Fibroblast of peridontal ligament (primary cell): ENCODE measurements around the gene CMIP.
A peak's percentile ranks its signal among the peaks of the same experiment; 100 is the strongest.

Experiments used
- DNase-seq: peaks from one replicate; pipeline ENCODE4 v3.0.0-alpha.2; 2010; ENCODE audit errors: extremely low read depth

The CMIP gene

DNA sequence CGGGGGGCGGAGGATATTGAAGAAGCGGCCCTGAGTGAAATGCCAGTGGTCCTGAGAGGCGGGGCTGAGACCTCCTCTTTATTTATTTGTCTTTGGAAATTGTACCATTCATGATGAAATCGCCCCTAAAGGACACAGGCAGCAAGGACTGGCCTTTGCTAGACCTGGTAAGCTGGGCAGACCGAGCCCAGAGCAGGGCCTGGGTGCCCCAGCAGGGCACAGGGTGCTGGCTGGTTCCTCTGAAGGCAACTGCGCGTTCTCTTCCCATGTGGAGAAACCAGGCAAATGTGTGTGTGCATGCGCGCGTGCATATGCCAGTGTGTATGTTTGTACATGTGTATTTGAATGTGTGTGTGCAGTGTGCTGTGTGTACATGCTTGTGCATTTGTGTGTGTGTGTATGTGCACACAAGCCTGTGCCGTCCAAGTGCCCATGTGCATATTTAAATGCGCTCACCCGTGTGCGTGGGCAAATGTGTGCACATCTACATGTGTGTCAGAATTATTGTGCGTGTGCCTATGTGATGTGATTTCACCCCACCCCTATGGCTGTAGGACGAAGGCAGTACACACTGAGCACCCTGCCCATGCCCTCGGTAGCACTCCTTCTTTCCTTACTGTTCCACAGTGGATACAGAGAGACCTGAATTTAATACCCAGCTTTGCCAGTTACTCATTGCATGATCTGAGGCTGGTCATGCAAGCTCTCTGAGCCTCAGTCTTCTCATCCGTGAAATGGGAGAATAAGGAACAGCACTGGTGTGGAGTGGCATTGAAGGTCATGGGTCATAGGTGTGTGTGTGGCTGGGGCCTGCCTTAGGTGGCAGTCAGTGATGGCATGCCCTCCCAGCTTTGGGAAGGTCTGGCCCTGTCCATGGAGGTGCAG is 105.2 kb downstream of the CMIP start:
- no peak for DNase-seq

DNA sequence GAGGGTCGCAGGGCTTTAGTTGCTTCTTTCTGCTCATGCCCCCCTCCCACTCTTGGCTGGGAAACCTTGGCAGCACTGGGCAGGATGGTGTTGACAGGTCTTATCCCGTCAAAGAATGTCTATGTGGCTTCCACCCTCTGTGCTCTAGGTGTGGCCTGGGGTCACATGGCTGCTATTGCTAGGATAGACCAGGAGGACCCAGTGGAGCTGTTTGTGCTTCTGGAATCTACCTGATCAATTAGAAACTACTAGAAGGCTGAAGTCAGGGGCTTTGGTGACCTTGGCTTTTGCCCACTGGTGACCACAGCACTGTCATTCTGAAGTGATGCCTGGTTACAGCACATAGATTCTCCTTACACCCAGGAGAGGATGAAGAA is 105.8 kb downstream of the CMIP start:
- DNase-seq = no peak

DNA sequence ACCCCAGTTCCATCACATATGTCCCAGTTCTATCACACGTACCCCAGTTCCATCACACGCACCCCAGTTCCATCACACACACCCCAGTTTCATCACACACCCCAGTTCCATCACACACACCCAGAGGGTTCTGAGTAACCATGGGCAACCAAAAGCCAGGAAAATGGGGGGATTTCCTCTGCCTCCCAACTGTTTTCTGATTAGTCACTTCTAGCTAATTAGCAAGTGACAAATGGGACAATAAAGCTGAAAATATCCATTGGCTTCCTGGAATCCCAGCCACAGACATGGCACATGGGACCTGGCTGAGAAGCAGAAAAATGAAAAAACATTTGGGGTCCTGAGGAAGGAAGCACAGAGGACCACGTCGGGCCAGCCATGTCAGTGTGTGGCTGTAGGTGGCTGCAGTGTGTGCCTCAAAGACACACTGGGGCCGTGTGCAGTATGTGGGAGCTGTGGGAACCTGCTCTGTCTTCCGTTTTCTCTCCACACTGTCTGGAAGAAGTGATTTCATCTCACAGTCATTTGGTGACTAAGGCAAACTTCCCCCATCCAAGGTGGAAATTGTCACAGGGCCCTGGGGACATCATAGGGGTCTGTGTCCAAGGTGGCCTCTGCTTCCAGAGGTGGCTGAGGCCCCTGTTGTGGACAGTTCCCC is 106.7 kb downstream of the CMIP start:
- DNase-seq = no peak

DNA sequence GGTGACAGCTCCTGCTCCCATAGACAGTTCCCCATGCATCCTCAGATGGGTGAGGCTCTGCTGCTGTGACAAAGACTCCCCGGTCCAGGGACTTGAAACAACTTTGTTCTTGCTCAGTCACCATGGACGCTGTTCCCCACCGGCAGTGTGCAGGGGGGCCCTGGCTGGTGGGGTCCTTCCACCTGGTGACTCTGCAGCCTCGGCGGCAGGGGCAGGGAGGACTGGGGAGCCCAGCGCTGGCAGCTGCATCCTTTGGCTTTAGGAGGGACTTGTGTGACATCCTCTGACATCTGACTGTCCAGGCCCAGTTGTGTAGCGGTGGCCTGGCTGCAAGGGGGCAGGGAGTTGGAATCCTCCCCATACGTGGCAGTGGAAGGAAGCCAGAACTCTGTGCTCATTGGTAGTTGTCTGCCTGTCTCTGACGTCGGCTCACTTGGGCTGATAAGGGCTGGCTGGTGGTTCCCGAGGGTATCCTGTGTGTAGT is 107.3 kb downstream of the CMIP start:
- no peak for DNase-seq

DNA sequence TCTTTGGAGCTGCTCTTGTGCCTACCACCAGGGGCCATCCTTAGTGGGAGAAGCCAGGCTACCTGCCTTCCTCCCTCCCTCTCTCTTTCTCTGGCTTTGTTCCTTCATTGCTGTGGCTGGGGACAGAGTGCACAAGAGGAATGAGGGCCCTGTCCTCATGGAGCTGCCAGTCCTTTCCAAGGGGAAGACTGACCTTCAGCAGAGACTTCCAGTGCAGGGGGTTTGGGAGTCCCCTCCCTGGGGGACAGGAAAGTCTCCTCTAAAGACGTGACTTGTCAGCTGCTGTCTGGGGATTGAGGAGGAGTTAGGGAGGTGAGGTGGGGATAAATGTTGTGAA is 108.1 kb downstream of the CMIP start:
- no peak for DNase-seq

DNA sequence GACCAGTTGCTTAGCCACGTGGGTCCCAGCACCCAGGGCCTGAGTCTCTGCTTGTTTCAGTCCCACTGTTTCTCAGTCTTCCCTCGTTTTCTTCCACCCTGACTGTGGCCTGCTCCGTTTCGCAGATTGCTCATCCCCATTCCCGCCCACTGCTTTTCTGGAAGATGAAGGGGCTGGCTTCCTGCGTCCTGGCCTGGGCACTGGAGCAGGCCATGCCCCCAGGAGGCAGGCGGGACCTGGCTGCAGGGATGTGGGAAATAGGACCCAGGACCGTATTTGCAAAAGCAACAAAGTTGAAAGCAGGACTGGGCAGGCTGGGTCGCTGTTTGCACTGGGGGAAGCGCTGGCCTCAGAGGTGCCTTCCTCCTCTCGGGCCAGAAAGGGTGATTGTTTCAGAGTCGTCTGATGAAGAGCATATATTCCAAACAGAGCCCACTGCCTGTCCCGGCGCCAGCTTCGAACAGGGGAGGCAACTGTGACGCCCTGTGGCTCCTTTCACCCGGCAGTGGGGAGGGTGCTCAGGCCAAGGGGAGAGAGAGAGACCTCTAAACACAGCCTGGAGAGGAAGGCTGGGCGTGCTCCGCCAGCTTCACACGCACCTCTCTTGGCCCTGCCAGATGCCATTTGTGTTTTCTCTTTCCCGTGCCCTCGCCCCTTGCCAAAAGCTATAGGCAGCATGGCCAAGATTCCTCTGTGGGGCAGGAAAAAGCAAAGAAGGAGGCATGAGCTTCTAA is 108.6 kb downstream of the CMIP start:
- DNase-seq = no peak

DNA sequence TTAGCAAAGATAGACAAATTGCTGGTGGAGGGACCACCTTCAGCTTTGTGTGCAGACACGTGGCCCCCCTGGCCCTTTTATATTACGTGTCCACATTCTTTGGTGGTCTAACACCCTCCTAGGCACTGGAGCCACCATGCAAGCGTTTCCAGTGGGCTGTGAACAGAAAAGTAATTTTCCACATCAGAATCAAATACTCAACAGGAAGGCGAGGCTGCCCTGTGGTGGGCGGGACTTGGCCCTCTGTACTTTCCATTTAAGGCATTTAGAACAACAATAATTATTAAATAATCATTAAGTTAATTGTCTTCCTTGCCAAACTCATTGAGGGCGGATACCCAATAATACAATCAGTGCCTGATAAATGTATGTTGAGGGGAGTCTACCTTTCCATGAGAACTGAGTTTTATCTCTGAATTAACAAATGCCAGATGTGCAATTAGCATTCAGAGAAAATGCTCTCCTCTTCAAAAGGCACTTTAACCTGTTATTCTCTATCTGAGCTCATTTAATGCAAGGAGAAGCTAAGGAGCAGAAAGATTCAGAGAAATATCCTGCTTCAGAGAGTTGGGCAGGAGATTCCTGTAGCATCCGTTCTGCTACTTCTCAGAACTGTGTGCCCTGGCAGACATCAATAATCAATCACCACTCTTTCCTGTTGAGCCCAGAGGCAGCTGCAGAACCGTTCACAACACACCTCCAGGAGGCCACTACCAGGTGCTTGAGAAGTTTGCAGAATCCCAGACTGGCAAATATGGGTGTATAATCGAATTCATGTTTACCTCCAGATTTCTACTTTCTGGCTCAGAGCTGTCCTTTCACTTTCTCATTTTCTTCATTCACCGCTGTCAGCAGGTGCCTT is 109.4 kb downstream of the CMIP start:
- no peak for DNase-seq

DNA sequence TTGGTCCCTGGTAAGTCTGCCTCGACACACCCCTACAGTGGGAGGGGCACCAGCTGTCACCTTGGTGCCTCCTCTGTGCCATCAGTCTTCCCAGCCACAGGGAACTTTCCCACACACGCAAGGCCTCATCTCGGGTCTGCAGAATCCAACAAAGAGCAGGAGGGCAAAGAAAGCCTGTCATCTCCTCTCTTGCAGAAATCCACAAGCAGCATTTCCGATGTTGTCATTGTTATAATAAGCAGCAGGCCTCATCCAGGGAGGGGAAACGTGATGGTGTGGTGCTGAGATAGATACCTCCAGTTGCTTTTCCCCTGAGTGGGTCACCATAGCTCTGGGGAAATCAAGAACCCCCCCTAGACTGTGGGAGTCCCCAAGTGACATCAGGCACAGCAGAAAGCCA is 110.4 kb downstream of the CMIP start:
- DNase-seq = no peak

DNA sequence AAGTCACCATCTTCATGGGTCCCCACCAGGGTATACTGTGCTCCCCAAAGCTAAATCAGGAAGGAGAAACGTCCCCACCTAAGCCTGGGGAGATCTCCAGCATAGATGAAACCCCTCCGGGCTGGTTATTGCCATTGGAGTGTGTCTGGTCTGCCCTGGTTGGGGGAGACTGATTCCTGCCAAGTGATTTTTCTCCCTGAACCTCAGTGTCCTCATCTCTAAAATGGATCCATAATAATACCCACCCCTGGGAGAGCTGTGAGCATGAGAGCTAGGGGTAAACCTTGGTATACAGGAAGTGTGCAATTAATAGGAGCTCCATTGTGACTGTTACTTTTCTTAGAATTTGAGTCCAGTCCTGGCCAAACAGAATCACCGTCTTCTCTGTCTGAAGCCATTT is 111.1 kb downstream of the CMIP start:
- no peak for DNase-seq

DNA sequence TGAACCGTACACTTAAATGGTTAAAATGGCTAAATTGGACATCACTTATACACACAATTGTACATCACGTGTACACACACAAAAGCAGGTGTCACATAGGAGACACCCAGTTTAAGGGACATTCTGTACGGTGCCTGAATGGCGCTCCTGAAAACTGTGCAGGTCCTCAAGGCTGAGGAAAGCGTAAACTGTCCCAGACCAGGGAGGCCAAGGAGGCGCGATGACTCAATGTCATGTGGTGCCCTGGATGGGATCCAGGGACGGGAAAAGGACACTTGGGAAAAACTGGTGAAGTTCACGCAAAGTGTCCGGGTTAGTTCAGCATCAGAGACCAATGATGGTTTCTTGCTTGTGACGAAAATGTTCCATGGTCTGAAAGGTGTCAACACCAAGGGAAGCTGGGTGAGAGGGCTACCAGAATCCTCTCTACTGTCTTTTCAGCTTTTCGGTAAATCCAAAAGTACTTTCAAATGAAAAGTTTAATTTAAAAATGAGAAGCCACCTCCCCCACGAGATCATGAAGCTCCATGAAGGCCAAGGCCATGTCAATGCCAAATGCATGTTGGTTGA is 112.2 kb downstream of the CMIP start:
- DNase-seq = no peak

DNA sequence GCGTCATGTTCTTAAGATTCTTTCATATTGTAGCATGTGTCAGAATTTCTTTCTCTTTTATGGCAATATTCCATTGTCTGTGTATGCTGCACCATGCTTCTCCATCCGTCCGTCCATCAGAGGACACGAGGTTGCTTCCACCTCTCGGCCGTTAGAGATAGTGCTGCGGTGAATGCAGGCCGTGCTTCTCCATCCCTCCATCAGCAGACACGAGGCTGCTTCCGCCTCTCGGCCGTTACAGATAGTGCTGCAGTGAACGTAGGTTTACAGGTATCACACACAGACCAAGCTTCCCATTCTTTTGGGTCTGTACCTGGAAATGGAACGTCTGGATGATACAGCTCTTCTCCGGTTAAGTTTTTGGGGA is 113.5 kb downstream of the CMIP start:
- DNase-seq = no peak

DNA sequence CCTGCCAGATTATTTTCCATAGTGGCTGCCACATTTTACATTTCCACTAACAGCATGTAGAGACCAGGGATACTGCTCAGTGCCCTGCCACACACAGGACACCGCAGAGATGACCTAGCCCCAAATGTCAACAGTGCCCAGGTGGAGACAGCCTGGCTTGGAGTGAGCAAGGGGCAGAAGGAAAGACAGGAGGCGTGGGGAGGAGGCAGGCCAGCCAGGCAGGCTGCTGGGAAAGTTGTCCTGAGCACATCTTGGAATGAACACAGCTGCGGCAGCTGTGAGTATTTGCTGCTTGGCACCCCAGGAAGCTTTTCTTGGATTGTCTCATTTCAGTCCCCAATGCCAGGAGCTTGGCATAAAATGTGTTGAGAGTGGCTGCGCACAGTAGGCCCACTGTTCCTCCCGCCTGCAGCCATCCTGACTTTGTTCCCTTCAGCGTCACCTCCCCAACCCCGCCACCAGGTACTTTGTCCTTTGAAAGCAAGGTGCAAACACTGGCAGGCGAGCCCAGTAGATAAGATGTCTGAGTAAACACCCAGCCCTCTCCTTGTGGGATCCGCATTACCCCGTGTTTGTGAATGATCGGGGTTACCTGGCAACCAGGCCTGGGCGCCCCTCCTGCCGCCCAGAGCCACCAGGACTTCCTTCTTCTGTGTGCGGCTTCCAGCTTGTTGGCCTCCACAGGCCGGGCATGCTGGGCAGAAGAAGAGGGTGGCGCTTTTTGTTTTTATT is 114.0 kb downstream of the CMIP start:
- no peak for DNase-seq

DNA sequence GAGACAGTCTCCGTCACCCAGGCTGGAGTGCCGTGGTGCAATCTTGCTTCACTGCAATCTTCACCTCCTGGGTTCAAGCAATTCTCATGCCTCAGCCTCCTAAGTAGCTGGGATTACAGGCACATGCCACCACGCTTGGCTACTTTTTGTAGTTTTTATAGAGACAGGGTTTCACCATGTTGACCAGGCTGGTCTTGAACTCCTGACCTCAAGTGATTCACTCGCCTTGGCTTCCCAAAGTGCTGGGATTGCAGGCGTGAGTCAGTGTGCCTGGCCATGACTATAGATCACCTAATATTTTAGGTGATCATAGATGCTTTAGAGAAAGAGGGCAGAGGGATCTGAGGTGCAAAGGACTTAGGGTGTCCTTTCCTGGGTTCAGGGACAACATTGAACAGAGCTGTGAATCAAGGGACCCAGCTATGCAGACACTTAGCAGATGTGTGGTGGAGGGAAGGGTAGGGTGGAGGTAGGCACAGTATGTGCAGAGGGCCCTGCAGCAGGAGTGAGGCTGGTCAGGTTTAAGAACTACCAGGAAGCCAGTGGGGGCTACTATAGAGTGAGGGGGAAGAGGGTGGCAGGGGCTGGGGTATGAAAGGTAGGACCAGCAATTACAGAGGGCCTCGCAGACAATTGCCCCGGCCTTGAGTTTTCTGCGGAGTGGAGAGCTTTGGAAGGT is 116.5 kb downstream of the CMIP start:
- no peak for DNase-seq

DNA sequence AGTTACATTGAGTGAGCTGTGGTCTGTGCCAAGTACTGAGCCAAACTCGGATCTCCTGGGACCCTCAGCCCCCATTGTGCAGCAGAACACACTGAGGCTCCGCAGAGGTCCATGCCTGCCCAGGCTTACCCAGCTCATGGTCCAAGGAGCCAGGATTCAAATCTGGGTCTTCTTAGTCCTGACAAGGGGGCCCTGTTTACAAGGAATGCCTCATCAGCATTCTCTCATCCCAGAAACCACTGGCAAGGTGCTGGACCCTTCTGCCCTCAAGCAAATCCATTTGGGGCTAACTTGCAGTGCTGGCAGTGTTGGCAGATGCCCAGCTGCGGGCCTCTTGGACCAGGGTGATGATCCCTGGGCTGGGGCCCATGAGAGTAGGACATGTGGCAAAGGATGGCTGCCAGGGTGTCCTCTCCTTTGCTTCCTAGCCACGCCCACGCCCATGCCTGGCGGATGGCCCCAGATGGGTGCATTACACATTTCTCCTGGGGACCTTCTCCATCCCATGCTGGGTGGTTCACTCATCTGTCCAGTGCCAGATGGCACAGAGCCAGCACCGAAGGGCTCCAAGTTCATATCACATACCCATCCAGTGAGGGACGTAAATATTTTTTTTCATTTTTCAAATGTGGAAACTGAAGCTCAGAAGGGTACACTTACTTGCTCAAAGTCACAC is 117.7 kb downstream of the CMIP start:
- no peak for DNase-seq

DNA sequence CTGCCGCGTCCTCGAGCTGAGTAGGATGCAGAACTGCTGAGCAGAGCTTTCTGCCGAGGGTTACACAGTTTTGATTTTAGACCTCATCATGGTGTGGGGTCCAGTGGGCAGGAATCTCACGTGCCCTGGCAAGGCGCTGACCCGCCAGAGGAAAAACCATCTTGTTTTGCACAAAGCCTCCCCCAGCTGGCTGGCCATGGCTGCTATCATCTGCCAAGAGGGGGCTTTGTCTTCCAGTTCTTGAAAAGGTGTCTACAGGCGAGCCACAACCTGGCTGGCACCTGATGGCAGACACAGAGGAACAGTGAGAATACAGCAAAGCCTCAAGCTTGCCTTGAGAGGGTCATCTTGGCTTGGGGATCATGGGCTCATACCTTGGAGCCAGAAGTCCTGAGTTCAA is 118.3 kb downstream of the CMIP start:
- no peak for DNase-seq

DNA sequence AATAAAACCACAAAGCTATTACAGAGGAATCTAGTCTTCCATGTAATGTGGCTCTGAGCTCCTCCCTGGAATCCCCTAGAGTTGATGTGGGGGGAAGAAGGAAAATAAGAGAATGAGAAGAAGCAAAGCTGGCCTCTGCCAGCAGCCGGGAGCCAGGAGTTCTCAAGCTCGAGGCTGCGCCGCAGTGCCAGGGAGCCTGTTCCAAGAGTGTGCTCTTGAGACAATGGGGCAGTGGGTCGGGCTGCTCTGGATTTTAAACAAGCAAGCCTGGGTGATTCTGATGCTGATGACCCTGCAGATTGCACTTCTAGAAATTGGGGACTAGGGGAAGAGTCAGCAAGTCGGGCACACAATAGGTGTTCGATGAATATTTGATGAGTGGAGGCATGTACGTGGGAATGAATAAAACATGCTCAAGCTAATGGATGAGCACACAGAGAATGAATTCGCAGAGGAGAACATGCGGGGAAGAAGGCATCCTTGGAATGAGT is 119.9 kb downstream of the CMIP start:
- peak; percentile 70 for DNase-seq

DNA sequence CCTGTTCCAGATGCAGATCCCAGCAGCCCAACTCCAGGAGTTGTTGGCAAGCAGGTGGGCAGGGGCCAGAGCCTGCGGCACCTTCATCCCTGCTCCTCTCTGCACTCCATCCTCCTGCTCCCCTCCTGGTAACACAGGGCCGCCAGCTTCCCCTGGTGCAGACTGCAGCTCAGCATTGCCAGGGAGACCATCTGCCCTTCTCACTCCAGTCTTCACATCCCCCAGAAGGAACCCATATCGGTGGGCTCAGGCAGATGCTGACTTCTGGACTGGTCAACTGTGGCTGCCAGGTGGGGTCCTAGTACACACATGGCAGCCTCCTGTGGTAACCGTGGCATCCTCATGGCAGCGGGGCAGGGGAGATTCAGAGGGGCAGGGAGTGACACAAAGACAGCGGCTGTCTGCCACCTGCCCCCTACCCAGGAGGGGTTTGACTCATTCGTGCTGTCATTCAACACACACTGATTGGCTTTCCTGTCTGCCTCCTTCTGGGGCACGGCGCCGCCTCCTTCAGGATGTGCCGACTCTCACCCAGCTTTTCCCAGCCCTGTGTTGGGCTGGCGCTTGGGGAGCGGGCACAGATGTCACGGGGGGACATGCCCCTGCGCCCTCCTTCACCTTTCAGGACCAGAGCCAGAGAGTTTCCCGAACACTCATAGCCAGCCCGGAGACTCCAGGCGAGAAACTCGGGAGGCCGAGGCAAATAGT is 120.9 kb downstream of the CMIP start:
- DNase-seq = no peak

DNA sequence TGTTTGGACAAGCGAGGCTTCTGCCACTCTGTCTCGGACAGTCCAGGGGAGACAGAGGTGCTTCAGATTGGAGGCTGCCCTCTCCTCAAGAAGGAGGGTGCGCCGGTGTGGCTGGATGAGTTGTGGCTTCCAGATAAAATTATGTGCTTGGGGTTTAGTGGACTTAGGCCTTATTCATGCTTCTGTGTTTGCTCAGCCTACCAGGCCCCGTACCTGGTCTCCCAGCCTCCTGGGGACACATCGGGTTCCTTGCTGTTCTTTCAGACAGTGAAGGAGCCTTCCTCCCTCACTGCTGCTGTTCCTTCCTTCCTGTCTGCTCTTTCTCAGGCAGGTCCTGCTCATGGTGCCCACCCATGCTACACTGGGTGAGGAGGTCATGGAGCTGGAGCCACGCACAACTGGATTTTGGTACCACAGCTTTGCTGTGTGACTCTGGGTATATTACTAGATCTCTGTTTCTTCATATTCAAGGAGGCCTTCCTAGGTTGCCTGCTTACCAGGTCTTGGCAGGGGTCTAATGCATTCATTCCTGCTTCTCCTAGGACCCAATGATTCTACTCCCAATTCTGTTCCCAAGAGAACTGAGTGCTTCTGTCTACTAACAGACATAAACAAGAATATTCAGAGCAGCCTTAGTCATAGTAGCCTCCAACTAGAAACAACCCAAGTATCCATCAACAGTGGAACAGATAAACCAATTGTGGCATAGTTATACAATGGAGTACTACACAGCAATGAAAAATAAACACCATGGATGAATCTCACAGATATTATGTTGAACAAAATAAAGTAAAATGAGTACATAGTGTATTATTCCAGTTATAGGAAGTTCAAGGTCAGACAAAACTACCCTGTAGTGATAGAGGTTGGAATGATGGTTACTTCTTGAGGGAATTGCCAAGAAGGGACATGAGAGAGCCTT is 121.7 kb downstream of the CMIP start:
- DNase-seq = no peak
